Measurements from ENCODE around the gene UQCRC2. TPM values are rescaled to one million over a fixed set of nuclear protein-coding genes. Genes with fewer than 3 reads are reported as not detected.
"Not testable (repeated sequence)": the region's sequence is repeated elsewhere in the genome, so short reads cannot be mapped to it uniquely, and the experiment has no call there.

Gene UQCRC2
- polyA plus RNA-seq, 1 donor from 2014 or later = 484 TPM

DNA sequence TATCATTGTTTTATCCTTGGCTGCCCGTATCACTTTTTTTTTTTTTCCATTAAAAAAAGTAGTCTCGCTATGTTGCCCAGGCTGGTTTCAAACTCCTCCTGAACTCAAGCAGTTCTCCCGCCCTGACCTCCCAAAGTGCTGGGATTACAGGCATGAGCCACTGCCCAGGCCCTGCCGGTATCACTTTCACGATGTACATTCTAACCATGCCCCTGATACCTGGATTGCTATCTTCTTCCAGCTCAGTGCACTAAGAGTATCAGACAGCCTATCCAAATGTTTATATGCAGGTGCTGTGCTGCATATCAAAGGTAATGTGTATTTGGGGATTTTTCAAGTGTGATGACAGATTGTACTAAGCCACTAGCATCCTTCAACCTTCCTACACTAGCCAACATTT lies 69.0 kb downstream of the UQCRC2 start:
- TF ChIP-seq CTCF (IDR thresholded peaks at IDR 0.05; ENCODE audit: poor library complexity, severe bottlenecking) (no peak), EZH2 (IDR thresholded peaks at IDR 0.05; ENCODE audit: borderline replicate concordance, insufficient read depth, low read length, poor library complexity, severe bottlenecking) (no peak), TAF1 (IDR thresholded peaks at IDR 0.05; ENCODE audit: low read depth) (no peak), EP300 (conservative IDR thresholded peaks at IDR 0.05; ENCODE audit: poor library complexity, severe bottlenecking) (no peak), SMC3 (conservative IDR thresholded peaks at IDR 0.05; ENCODE audit: poor library complexity) (no peak), REST (IDR thresholded peaks at IDR 0.05; ENCODE audit: borderline replicate concordance) (no peak), MXI1 (conservative IDR thresholded peaks at IDR 0.05; ENCODE audit: poor library complexity, severe bottlenecking) (no peak), RAD21 (conservative IDR thresholded peaks at IDR 0.05) (no peak)
- Histone ChIP-seq H3K4me3 (ENCODE audit: low read length) (no peak overlapping the region), H3F3A (ENCODE audit: insufficient read depth, low read length, poor library complexity, severe bottlenecking) (no peaks in the 10 kb centered on the region), H4K20me1 (ENCODE audit: insufficient read depth) (no peaks in the 10 kb centered on the region), H3K9ac (ENCODE audit: low read length) (no peak overlapping the region), H3K27ac (ENCODE audit: low read length) (no peak overlapping the region), H2AFZ (ENCODE audit: low read depth, low read length) (no peak overlapping the region), H3K79me2 (replicated peaks; ENCODE audit: insufficient read depth, low read length) (peaks cover 10% of the 10 kb centered on the region), H3K36me3 (ENCODE audit: insufficient read depth, low read length) (no peaks in the 10 kb centered on the region), H3K27me3 (ENCODE audit: insufficient read depth, low read depth, low read length) (no peaks in the 10 kb centered on the region), H3K9me2 (ENCODE audit: insufficient read depth, low read length) (no peaks in the 10 kb centered on the region), H3K9me3 (ENCODE audit: low read length) (no peaks in the 10 kb centered on the region), H3K4me2 (ENCODE audit: low read length) (no peak overlapping the region)

- Histone ChIP-seq H2AFZ (ENCODE audit: low read depth, low read length) (no peak overlapping the region), H3F3A (ENCODE audit: insufficient read depth, low read length, poor library complexity, severe bottlenecking) (no peaks in the 10 kb centered on the region), H3K27me3 (ENCODE audit: insufficient read depth, low read depth, low read length) (no peaks in the 10 kb centered on the region), H3K9me3 (ENCODE audit: low read length) (no peaks in the 10 kb centered on the region), H3K27ac (ENCODE audit: low read length) (no peak overlapping the region), H3K36me3 (ENCODE audit: insufficient read depth, low read length) (no peaks in the 10 kb centered on the region), H3K4me3 (ENCODE audit: low read length) (no peak overlapping the region), H3K4me2 (ENCODE audit: low read length) (no peak overlapping the region), H3K9ac (ENCODE audit: low read length) (no peak overlapping the region), H4K20me1 (ENCODE audit: insufficient read depth) (no peaks in the 10 kb centered on the region), H3K9me2 (ENCODE audit: insufficient read depth, low read length) (no peaks in the 10 kb centered on the region), H3K79me2 (replicated peaks; ENCODE audit: insufficient read depth, low read length) (peaks cover 10% of the 10 kb centered on the region)
- TF ChIP-seq RAD21 (conservative IDR thresholded peaks at IDR 0.05) (no peak), MXI1 (conservative IDR thresholded peaks at IDR 0.05; ENCODE audit: poor library complexity, severe bottlenecking) (no peak), REST (IDR thresholded peaks at IDR 0.05; ENCODE audit: borderline replicate concordance) (no peak), EZH2 (IDR thresholded peaks at IDR 0.05; ENCODE audit: borderline replicate concordance, insufficient read depth, low read length, poor library complexity, severe bottlenecking) (no peak), SMC3 (conservative IDR thresholded peaks at IDR 0.05; ENCODE audit: poor library complexity) (no peak), POLR2AphosphoS5 (IDR thresholded peaks at IDR 0.05) (no peak), CTCF (IDR thresholded peaks at IDR 0.05; ENCODE audit: poor library complexity, severe bottlenecking) (no peak), EP300 (conservative IDR thresholded peaks at IDR 0.05; ENCODE audit: poor library complexity, severe bottlenecking) (no peak), TAF1 (IDR thresholded peaks at IDR 0.05; ENCODE audit: low read depth) (no peak)
These were observed 70.3 kb downstream of the UQCRC2 start for GRCh38 chr16:22023505-22023904.

- not testable (repeated sequence) for H3K36me3 ChIP-seq (ENCODE audit: insufficient read depth, low read length); H3K27ac ChIP-seq (ENCODE audit: low read length); H3K27me3 ChIP-seq (ENCODE audit: insufficient read depth, low read depth, low read length); H3K4me3 ChIP-seq (ENCODE audit: low read length); H3K9me3 ChIP-seq (ENCODE audit: low read length); H2AFZ ChIP-seq (ENCODE audit: low read depth, low read length); H3K9ac ChIP-seq (ENCODE audit: low read length); H4K20me1 ChIP-seq (ENCODE audit: insufficient read depth); H3K9me2 ChIP-seq (ENCODE audit: insufficient read depth, low read length); H3K4me2 ChIP-seq (ENCODE audit: low read length); H3F3A ChIP-seq (ENCODE audit: insufficient read depth, low read length, poor library complexity, severe bottlenecking)
- H3K79me2 ChIP-seq (replicated peaks; ENCODE audit: insufficient read depth, low read length) = peaks cover 10% of the 10 kb centered on the region
These were observed 71.6 kb downstream of the UQCRC2 start for GRCh38 chr16:22024785-22025184.

All from neural cell (in vitro differentiated cells).